22Rv1 (cell line): Measurements from ENCODE around the gene MAST4.

Source experiments
- H3K27ac ChIP-seq: fragments of 450-650 bp; 2 replicates; pipeline ENCODE4 v1.5.1; 2017
- ZFX ChIP-seq: fragments of 450-650 bp; IDR thresholded peaks from 2 replicates; pipeline ENCODE4 v1.6.1; 2017; ENCODE audit warnings: antibody characterized with exemption, borderline replicate concordance
- TF ChIP-seq, protein P1 (sequence below): fragments of 450-650 bp; IDR thresholded peaks from 2 replicates; pipeline ENCODE4 v1.5.1; 2017; ENCODE audit warnings: mild to moderate bottlenecking

MAST4 gene

DNA sequence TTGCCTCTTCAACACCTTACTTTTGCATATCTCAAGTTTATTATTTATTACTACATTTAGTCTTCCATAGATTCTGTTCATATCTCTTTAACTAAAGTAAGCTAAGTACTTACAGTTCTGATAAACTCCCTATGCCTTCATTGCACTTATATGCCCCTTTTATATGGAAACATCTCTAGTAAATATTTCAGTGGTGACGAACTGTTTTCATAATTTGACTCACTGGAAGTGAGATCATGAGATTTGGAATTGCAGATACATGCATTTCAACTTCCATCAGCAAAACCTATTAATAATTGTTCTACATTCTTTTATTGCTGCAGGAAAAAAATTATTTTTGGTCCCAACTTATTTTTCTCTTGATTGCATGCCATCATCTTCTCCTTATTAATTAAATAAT is 336.9 kb downstream of the MAST4 start:
- H3K27ac ChIP-seq, result no peak overlapping the region
- TF ChIP-seq ZFX, result no peak
- TF ChIP-seq, protein P1, sequence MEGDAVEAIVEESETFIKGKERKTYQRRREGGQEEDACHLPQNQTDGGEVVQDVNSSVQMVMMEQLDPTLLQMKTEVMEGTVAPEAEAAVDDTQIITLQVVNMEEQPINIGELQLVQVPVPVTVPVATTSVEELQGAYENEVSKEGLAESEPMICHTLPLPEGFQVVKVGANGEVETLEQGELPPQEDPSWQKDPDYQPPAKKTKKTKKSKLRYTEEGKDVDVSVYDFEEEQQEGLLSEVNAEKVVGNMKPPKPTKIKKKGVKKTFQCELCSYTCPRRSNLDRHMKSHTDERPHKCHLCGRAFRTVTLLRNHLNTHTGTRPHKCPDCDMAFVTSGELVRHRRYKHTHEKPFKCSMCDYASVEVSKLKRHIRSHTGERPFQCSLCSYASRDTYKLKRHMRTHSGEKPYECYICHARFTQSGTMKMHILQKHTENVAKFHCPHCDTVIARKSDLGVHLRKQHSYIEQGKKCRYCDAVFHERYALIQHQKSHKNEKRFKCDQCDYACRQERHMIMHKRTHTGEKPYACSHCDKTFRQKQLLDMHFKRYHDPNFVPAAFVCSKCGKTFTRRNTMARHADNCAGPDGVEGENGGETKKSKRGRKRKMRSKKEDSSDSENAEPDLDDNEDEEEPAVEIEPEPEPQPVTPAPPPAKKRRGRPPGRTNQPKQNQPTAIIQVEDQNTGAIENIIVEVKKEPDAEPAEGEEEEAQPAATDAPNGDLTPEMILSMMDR, result no peak

DNA sequence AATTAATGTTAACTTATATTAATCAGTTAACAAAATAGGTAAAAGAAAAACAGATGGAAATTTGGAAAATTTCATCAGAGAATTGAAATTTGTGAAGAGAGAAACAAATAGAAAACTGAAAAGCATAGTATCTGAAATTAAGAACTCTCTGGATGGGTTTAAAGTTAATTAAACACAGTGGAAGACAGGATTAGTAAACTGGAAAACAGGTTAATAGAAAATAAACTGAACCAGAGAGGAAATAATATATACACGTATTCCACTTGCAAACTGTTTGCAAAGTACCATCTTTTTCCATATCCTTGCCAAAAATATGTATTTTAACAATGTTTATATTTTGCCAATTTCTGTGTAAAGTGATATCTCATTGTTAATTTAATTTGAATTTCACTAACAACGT is 342.9 kb downstream of the MAST4 start:
- no peak overlapping the region for H3K27ac ChIP-seq
- no peak for TF ChIP-seq ZFX
- TF ChIP-seq, protein P1, result no peak

DNA sequence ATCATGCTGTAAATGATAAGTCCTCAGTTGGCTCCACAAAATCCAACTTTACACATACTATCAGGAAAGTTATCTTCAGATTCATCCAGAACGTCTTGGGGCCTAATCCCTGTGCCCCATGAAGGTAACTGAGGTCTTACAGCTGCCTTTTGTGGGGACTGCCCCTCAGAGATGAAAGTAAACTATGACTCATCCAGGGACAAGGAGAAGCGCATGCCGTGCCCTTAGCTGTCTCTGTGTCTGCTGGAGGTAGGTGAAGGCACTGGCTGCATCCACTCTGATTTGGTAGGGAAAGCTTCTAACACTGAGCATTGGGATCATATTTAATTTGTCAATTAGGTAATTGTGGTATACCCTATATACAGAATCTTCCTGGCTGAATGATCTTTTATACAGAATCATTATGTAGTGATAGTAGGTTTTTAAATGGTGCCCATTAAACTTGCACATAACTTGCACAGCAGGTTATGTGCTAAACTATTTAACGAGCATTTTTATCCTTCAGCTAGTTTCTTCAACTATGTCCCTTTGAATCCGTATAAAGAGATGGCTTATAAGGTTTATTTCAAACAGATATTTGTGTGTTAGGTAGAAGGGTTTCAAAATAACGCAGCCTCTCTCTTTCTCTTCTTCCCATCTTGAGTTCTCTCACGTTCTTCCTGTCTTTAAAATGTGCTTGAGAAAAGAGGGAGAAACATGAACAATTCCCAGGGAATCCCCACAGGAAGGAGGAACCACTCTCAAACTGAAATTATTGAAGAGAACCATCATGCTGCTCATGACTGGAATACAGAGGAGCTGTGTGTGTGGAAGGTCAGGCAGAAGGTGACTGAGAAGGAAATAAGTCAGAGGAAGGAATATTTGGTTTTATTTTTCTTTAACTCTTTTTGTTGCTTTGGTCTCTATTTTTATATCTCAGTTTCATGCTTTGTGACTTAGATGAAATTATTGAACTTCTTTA is 349.5 kb downstream of the MAST4 start:
- TF ChIP-seq ZFX, result no peak
- TF ChIP-seq, protein P1, result no peak
- H3K27ac ChIP-seq, result no peak overlapping the region

DNA sequence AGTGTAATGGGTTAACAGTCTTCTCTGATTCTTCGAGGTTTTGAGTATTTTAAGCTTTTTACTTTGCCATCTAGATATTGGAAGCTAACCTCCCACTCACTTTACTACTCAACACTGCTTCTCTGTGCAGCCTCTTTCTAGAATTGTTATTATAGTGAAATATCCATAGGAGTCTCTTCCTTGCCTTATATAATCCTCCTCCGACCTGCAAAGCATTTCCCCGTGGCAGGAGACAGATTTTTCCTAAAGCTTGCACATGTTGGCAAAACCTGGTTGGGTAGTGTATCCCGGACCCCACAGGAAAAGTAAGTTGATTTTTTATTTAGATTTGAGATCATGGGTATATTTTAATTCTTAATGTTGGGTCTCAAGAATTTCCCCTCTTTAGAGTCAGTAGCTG is 351.3 kb downstream of the MAST4 start:
- H3K27ac ChIP-seq, result no peak overlapping the region
- TF ChIP-seq ZFX, result no peak
- TF ChIP-seq, protein P1, result no peak

DNA sequence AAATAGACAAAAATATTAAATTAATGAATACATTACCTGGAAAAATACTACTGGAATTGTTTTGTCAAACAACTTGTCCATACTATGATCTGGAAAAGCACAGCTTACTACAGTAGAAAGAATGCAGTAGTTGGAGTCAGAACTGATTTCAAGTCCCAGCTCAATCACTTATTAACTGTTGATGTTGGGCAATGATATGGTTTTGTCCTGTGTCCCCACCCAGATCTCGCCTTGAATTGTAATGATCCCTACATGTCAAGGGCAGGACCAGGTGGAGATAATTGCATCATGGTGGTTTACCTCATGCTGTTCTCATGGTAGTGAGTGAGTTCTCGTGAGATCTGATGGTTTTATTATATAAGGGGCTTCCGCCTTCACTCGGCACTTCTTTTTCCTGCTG is 352.9 kb downstream of the MAST4 start:
- TF ChIP-seq ZFX, result no peak
- TF ChIP-seq, protein P1, result no peak
- no peak overlapping the region for H3K27ac ChIP-seq

DNA sequence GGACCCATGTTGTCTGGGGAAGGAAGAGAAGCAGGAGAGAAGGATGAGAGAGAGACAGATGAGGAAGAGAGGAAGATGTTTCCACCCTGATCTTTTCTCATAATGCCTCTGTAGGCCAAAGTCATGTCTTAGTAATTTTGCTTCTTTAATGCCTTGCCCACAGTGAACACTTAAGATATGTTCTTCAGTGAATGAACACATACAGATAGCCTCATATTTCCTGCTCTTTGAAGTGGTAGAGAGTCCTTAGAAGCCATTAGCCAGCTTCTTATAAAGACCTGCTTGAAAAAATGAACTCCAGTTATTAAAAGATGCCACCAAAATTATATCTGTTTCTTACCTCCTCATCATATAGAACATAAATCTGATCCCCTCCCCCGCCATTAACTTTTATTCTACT is 356.0 kb downstream of the MAST4 start:
- H3K27ac ChIP-seq, result no peak overlapping the region
- TF ChIP-seq, protein P1, result no peak
- TF ChIP-seq ZFX, result no peak

DNA sequence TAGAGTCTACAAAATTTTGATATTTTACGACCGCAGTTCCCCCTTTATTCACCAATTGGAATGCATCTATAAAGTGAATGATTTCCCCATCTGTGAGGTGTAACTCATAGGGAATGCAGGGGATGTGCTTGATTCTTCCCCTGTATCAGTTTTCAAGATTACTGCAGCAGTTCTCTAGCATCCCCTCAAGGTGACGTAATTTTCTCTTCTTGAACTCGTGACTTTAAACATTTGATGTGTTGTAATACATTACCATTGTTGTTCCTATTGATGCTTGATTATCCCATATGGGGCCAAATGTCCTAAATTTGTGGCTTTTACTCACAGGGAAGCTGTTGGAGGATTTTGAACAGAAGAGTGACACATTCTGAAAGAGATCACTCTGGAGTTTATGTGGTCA is 360.2 kb downstream of the MAST4 start:
- H3K27ac ChIP-seq, result no peak overlapping the region
- TF ChIP-seq, protein P1, result no peak
- TF ChIP-seq ZFX, result no peak
